Vagina (tissue), 2 donors: ENCODE measurements around the gene ANKS3.

Experiments
- CTCF ChIP-seq, 3 experiments: fragments of 450-650 bp in 2 of 3; fragments of 200-600 bp in 1 of 3; sonication (generic) in 1 of 3; IDR thresholded peaks; one replicate each; pipeline ENCODE4 v1.5.1; 2017 to 2019; ENCODE audit warnings: antibody characterized with exemption in 3 of 3, mild to moderate bottlenecking in 2 of 3, moderate library complexity in 2 of 3
- POLR2AphosphoS5 ChIP-seq, 2 donors: sonication (generic); formaldehyde crosslinking; IDR thresholded peaks; one replicate each; pipeline ENCODE4 v1.9.0; 2017; ENCODE audit warnings: antibody characterized with exemption in 2 of 2, mild to moderate bottlenecking in 2 of 2, low read depth in 1 of 2; ENCODE audit not compliant: insufficient read depth in 1 of 2

GRCh38 chr16:4689864-4690704 is 44.0 kb downstream of the ANKS3 start:
- TF ChIP-seq CTCF (IDR thresholded peaks at IDR 0.05) (no peak), POLR2AphosphoS5 (IDR thresholded peaks at IDR 0.05; ENCODE audit: insufficient read depth in 1 of 2, low read depth in 1 of 2) (no peak)
